NOMO-1 treated with DMSO at 0.1 percent for 48 hours (cell line): ENCODE data around the gene GNB1.

Source experiments
- DNase-seq: peaks from one replicate; lab custom pipeline; 2025; ENCODE audit not compliant: unreplicated experiment; lab: John Stamatoyannopoulos, UW

GNB1 gene

GRCh38 chr1:1922956-1923833, 32.3 kb upstream of the GNB1 start:
- DNase-seq: no peak

- DNase-seq: no peak
These were observed 31.7 kb upstream of the GNB1 start for GRCh38 chr1:1922702-1922955.

DNA sequence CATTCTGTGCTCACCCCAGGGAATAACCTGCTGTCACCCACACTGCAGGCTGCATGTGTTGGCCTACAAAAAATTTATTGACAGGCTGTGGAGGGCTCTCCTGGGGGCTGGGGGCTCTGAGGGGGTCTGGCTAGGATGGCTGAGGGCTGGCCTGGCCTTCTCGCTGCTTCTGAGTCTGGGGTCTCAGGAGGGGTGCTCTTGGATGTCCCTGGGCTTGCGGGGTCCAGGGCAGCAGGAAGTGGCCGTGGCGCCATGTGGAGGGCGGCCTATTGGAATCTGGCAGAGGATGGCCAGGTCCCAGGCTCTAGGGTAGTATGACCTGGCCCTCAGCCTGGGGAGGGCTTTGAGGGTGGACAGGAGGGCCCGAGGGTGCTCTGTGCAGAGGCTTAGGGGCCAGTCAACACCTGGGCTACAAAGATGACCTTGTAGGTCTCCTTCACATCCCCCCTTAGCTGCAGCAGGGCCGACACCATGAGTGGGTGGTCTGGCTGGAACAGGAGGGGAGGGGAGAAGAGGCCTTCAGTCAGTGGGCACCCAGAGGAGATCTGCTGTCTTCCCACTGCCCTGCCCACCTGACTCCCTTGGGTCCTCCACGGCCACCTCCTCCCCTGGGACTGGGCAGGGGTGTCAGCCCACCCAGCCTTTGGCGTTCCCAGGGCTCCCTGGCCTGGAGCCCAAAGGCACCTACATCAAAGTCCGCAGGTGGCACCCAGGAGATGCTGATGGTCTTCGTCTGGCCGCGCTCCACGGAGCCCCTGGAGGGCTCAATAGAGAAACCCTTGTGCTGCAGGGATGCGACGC, 31.2 kb upstream of the GNB1 start:
- DNase-seq: no peak

- DNase-seq: no peak
These were observed 30.6 kb upstream of the GNB1 start for GRCh38 chr1:1921459-1921862.

DNA sequence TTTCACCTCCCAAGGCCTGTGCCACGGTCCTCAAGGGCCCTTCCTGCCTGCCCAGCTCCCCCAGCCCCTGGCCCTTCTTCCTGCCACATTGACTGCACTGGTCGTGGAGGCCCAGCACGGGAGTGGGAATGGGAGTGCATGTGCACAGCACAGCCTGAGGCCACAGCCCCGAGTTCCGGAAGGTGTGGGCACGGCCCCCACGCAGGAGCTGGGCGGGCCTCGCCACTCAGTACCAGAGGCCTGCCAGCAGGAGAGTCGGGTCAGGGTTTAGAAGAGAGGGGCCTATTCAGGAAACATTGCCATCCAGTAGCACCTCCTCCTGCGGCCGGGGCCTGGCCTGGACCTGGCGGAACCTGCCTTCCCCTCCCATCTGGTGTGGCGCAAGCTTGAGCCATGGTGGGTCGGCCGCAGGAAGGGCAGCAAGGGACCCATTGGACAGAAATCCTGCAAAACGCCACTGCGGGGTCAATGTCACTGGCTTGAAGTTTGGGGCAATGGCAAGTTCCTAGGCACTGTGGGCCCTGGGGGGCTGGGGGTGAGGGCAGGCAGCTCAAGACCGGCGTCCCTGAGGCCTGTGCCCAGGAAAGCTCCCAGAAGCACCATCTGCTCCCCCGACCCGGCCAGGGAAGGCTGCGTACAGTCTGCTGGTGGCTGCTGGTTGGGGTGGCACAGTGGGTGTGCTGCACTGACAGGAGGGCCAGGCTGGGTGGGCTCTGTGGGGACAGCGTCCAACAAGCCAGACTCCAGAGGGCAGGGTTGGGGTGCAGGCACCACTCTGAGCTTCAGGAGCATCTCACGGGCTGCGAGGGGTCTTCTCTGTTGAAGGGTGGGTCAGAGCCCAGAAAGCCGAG, 29.9 kb upstream of the GNB1 start:
- DNase-seq: no peak

DNA sequence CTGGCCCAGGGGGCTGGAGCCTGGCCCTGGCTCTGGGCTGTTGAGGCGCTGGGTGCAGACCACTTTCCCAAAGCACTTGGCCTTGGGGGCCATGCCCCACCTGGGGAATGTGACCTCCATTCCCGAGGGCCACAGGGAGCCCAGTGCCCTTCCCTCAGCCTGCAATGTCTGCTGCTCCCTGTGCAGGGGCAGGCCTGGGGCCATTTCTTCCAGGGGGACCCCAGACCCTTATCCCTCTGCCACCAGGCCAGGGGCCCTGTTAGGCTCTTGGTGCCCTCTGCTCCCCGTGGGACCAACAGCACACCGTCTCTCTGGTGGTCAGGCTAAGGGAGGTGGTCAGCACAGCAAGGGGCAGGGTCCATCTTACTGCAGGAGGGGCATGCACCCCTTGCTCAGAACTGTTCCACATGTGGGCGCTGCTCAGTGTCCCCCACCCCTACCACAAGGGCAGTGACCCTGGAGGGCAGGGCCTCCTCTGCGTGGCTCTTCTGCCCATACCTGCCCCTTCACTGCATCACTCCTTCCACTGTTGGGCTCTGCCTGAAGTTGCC, 29.2 kb upstream of the GNB1 start:
- DNase-seq: no peak

DNA sequence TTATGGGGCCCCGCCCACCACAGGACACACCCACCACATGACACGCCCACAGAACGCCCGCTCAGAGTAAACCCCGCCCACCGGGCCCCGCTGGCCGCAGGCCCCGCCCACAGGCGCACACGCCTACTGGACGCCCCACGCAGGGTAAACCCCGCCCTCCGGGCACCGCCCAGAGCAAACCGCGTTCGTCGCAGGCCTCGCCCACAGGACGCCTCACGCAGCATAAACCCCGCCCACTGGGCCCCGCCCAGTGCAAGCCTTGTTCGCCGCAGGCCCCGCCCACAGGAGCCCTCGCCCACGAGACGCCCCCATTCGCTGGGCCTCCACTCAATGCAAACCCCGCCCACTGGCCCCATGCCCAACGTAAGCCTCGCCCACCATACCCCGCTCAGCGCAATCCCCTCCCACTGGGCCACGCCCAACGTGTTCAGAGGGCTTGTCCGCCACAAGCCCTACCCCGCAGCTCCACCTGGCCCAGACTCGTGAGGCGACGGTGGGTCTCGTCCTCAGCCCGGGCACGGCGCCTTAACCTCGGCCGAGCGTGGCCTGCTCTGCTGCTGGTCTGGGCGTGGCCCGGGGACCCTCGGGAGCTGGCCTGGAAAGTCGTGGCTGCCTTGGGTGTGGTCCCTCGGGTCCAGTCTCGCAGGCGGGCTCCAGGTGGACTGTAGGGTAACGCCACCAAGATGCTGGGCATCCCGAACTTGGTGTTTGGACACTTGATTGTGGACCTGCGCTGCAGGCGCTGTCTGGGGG, 28.6 kb upstream of the GNB1 start:
- peak; percentile 95 for DNase-seq

GRCh38 chr1:1918901-1919303, 28.0 kb upstream of the GNB1 start, which contains the start of gene TMEM52:
Gene TMEM52, minus strand, starts transcription at chr1:1919279. Its CDS starts 14 bp downstream, at chr1:1919265.
- DNase-seq: no peak

- DNase-seq: no peak
These were observed 27.4 kb upstream of the GNB1 start for GRCh38 chr1:1917995-1918900.

GRCh38 chr1:1917304-1917976, 26.6 kb upstream of the GNB1 start:
- no peak for DNase-seq

GRCh38 chr1:1916851-1917251, 26.0 kb upstream of the GNB1 start:
- DNase-seq: no peak

DNA sequence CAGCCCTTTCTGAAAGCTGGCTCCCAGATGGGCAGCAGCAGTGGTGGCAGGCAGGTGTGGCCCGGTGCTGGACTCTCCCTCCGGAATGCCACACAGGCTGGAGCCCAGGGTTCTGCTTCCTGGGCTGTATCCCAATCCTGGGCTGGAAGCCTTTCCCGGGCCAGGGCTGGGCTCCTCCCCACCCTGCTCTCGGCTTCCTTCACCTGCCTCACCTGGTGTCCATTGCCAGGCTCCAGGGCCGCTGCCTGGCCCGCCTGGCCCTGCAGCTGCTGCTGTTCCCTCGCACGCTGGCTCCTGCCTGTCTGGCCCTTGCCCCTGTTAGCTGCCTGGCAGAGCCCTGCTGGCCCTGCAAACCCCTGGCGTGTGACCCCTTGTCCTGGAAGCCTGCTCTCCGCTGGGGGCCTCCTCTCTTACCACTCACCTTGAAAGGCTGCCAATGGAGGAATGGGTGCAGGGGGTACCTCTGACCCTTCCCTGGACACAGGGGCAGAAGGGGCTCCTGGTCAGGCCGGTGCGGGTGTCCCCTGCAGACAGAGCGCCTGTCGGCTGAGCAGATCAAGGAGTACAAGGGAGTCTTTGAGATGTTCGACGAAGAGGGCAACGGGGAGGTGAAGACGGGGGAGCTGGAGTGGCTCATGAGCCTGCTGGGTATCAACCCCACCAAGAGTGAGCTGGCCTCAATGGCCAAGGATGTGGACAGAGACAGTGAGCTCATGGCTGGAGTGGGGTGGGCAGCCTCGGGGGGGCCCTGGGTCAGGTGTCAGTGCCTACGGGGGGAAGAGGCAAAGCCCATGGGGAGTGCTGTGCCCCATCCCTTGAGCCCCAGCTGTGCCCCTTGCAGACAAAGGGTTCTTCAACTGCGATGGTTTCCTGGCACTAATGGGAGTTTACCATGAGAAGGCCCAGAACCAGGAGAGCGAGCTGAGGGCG, 25.3 kb upstream of the GNB1 start:
- DNase-seq: no peak

- no peak for DNase-seq
These were observed 24.2 kb upstream of the GNB1 start, which contains the start of gene CALML6 for GRCh38 chr1:1914971-1915692. Gene CALML6, plus strand, starts transcription at chr1:1915260. Its CDS starts 21 bp downstream, at chr1:1915281.

- no peak for DNase-seq
These were observed 23.4 kb upstream of the GNB1 start for GRCh38 chr1:1914101-1914970.

GRCh38 chr1:1911350-1912041, 20.6 kb upstream of the GNB1 start:
- no peak for DNase-seq
